SK-N-MC (cell line): ENCODE measurements around the gene LRBA.

ENCODE experiments used
- EZH2 ChIP-seq: fragments of 200-600 bp; sonication (generic); IDR thresholded peaks from one replicate; pipeline ENCODE4 v1.6.1; 2017; ENCODE audit warnings: antibody characterized with exemption
- FOXP2 ChIP-seq: optimal IDR thresholded peaks from 2 replicates; pipeline ENCODE3; 2011; ENCODE audit warnings: mild to moderate bottlenecking, moderate library complexity; ENCODE audit not compliant: insufficient read depth; ENCODE audit errors: extremely low read length, control extremely low read depth
- POLR2AphosphoS5 ChIP-seq: IDR thresholded peaks from 2 replicates; pipeline ENCODE4 v1.6.1; 2012; ENCODE audit warnings: mild to moderate bottlenecking, low read depth, low read length, borderline replicate concordance

DNA sequence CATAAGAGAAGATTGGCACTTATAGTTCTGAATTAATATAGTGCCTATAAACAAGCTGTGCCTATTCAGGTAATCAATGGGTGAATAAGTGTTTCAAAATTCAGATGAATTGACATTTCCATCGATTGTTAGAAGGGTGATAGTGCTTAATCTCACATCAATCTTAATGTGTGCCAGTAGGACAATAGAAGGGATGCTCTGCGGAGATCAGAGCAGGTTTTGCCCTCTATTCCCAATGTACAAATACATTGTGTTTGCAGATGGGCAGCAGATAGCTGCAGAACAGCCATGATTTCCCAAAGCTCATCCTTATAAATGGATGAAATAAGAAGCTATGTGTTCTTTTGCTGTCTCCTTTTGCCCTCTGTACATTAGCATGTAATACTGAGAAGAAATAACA, 425.9 kb downstream of the LRBA start:
- TF ChIP-seq EZH2 (no peak), POLR2AphosphoS5 (no peak), FOXP2 (no peak)
